ENCODE measurements around the gene VIPR2.

DNA sequence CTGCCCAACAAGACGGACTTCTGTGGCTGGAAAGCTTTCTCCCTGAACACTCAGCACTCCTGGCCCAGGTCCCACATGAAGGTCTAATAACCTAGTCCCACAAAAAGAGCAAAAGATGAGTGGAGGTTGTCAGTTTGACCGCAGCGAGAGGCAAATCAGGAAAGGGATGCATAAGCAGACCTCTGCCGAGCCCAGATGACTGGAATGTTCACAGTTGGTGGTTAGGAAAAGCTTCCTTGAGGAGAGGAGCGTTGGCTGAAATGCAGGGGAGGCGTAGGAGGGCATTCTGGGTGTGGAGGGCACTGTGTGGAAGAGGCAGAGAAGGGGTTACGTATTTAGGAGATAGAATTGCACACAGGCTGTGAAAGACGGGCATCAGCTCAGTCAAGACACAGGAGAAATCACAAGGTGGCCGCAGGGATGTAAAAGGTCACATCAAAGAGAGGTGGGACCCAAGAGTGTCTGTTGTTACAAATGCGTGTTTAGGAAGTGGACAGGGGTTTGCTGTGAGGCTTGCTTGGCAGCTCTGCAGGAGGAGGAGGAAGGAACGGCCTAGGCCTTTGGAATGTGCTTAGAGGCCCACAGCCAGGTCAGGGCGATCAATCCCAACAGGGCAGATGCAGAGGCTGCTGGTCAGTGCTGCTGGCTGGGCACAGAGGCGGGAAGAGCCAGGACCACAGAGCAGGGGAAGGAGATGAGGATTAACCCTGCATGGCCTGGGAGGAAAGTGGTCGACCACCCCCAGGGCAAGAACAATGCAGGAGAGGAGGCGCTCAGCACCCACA, 133.5 kb downstream of the VIPR2 start:
- TF ChIP-seq POLR2AphosphoS5 (IDR thresholded peaks at IDR 0.05; ENCODE audit: low read depth, low read length) (no peak), TAF1 (IDR thresholded peaks at IDR 0.05; ENCODE audit: borderline replicate concordance, insufficient read depth, low read length) (no peak)
